HepG2 (cell line): ENCODE measurements around the gene SSX2IP. TPM values are rescaled to one million over a fixed set of nuclear protein-coding genes. Genes with fewer than 3 reads are reported as not detected.

Source experiments
- ATAC-seq: fragments of 200-7000 bp; cut with Tn5 transposase; 3 replicates; pipeline ENCODE4 v1.9.1; 2020; ENCODE audit warnings: mild to moderate bottlenecking, moderate library complexity
- BruUV-seq: library from RNA; stranded (reverse); fragments of 400-500 nt; replicated peaks from 2 replicates; lab custom pipeline; 2021; lab: Mats Ljungman, UMichigan
- CTCF ChIA-PET: fragments of 300-600 bp; formaldehyde crosslinking; extraction: SDS; loops from one replicate; lab custom pipeline; 2021; ENCODE audit warnings: low total read pairs, inconsistent platforms, low intra/inter-chr PET ratio; lab: Yijun Ruan, JAX
- POLR2A ChIA-PET: fragments of 350-600 bp; sonication (Branson Sonifier 250); formaldehyde crosslinking; loops from one replicate; lab custom pipeline; 2020; ENCODE audit warnings: antibody characterized with exemption, inconsistent platforms; lab: Yijun Ruan, JAX
- DNase-seq: peaks from one replicate; pipeline ENCODE4 v3.0.0-alpha.2; 2015; ENCODE audit warnings: low spot score
- FAIRE-seq: peaks from 3 replicates; lab custom pipeline; 2011; peaks lifted over from hg19 to GRCh38; lab: Jason Lieb, UNC
- H2AFZ ChIP-seq: one replicate; pipeline ENCODE4 v1.6.1; 2011; ENCODE audit warnings: low read length, inconsistent platforms
- H3K27ac ChIP-seq: fragments of 300-600 bp; 3 replicates; pipeline ENCODE4 v1.8.0; 2011; ENCODE audit warnings: mixed run types, mild to moderate bottlenecking, mixed read lengths, low read length, inconsistent platforms; ENCODE audit not compliant: insufficient read depth; ENCODE audit errors: extremely low read length
- H3K27me3 ChIP-seq, 2 experiments: fragments of 200-600 bp in 1 of 2; 2 replicates in 1 of 2; 3 replicates in 1 of 2; pipeline versions ENCODE4 v1.6.0 to v1.8.0; 2011; ENCODE audit warnings: low read length in 2 of 2, mild to moderate bottlenecking in 2 of 2, moderate library complexity in 2 of 2, inconsistent platforms in 1 of 2; ENCODE audit not compliant: insufficient read depth in 2 of 2, control insufficient read depth in 1 of 2
- H3K36me3 ChIP-seq, 2 experiments: fragments of 200-600 bp in 1 of 2; replicated peaks in 1 of 2; 2 replicates in 1 of 2; 3 replicates in 1 of 2; pipeline versions ENCODE4 v1.5.1 to v1.8.0; 2011; ENCODE audit warnings: low read length in 2 of 2, inconsistent platforms in 1 of 2; ENCODE audit not compliant: insufficient read depth in 2 of 2, control insufficient read depth in 1 of 2
- H3K4me1 ChIP-seq: 2 replicates; pipeline ENCODE4 v1.5.1; 2012; ENCODE audit warnings: low read length, inconsistent platforms; ENCODE audit not compliant: insufficient read depth
- H3K4me2 ChIP-seq: 2 replicates; pipeline ENCODE4 v1.6.0; 2011; ENCODE audit warnings: low read depth, low read length, inconsistent platforms
- H3K4me3 ChIP-seq, 3 experiments: fragments of 200-600 bp in 1 of 3; sonication (generic), shearing (Covaris generic) in 1 of 3; replicated peaks in 1 of 3; 2 replicates each; pipeline ENCODE4 v1.5.1; 2011 to 2016; ENCODE audit warnings: low read length in 3 of 3, inconsistent platforms in 2 of 3, low read depth in 2 of 3, mild to moderate bottlenecking in 2 of 3, control low read depth in 1 of 3, mixed read lengths in 1 of 3; ENCODE audit not compliant: insufficient read depth in 1 of 3
- H3K79me2 ChIP-seq: one replicate; pipeline ENCODE4 v1.6.1; 2011; ENCODE audit warnings: low read length, inconsistent platforms; ENCODE audit not compliant: insufficient read depth
- H3K9ac ChIP-seq: 2 replicates; pipeline ENCODE4 v1.6.0; 2011; ENCODE audit warnings: mild to moderate bottlenecking, low read depth, low read length, inconsistent platforms; ENCODE audit not compliant: insufficient read depth
- H3K9me3 ChIP-seq: 2 replicates; pipeline ENCODE4 v1.5.1; 2012; ENCODE audit warnings: mild to moderate bottlenecking, low read length
- H4K20me1 ChIP-seq: 2 replicates; pipeline ENCODE4 v1.6.0; 2011; ENCODE audit warnings: inconsistent platforms, mild to moderate bottlenecking, low read length, moderate library complexity; ENCODE audit not compliant: insufficient read depth
- FOSL2 ChIP-seq: sonication (generic); formaldehyde crosslinking; IDR thresholded peaks from 2 replicates; pipeline ENCODE4 v1.4.0; 2020; ENCODE audit warnings: missing genetic modification reagents
- HNRNPLL ChIP-seq: fragments of 200-400 bp; formaldehyde crosslinking; IDR thresholded peaks from 2 replicates; pipeline ENCODE4 v1.6.1; 2017; ENCODE audit warnings: mild to moderate bottlenecking, low read depth, low read length; ENCODE audit not compliant: poor library complexity, severe bottlenecking
- POLR2A ChIP-seq, 2 experiments: IDR thresholded peaks; 2 replicates each; pipeline ENCODE4 v1.6.1; 2011; ENCODE audit warnings: low read depth in 2 of 2, low read length in 2 of 2, mild to moderate bottlenecking in 1 of 2, moderate library complexity in 1 of 2; ENCODE audit not compliant: insufficient read depth in 1 of 2
- SIN3A ChIP-seq: IDR thresholded peaks from 2 replicates; pipeline ENCODE4 v1.6.1; 2011; ENCODE audit warnings: low read depth, mild to moderate bottlenecking, control low read depth, low read length, borderline replicate concordance
- ZNF143 ChIP-seq: sonication (generic); formaldehyde crosslinking; IDR thresholded peaks from 2 replicates; pipeline ENCODE4 v1.4.0; 2020; ENCODE audit warnings: missing genetic modification reagents
- ZNF724P ChIP-seq: sonication (generic); formaldehyde crosslinking; IDR thresholded peaks from 2 replicates; pipeline ENCODE4 v1.8.0; 2022; ENCODE audit warnings: missing genetic modification reagents, borderline replicate concordance
- WGBS: methylation state at CpG from one replicate; pipeline ENCODE4 v1.1.6; 2017; ENCODE audit warnings: low lambda C conversion rate; 5-methylcytosine and 5-hydroxymethylcytosine counted together
- in situ Hi-C: cut with HindIII; loops from 2 replicates; pipeline ENCODE4 v1.10.0; 2017; ENCODE audit warnings: low pct_unique_long_range_greater_than_20kb; ENCODE audit not compliant: extremely low pct_ligation_motif_present
- intact Hi-C: fragments of 100-400 bp; cut with micrococcal nuclease; formaldehyde crosslinking; loops from one replicate; pipeline ENCODE4 v1.10.0; 2022; ENCODE audit not compliant: unreplicated experiment
- polyA plus RNA-seq, 8 experiments: library from polyadenylated mRNA; depleted of rRNA in 3 of 8; stranded (reverse) in 7 of 8; unstranded in 1 of 8; fragments of >200 nt; fragmentation: Illumina TruSeq in 4 of 8; extraction: Trizol in 4 of 8; gene quantifications; 2 replicates each; pipeline versions ENCODE4 v1.2.1 to v1.2.3, GENCODE V29; 2011 to 2016; ENCODE audit warnings: low read depth in 4 of 8, missing spikeins in 1 of 8, mixed read lengths in 1 of 8; ENCODE audit not compliant: insufficient read depth in 1 of 8
- total RNA-seq, 5 experiments: library from RNA; depleted of rRNA; stranded (reverse); fragments of >200 nt; fragmentation: Illumina TruSeq; extraction: Trizol; gene quantifications; 2 replicates each; pipeline ENCODE4 v1.2.3, GENCODE V29; 2016; ENCODE audit warnings: low read depth in 1 of 5
- TF ChIP-seq, protein P1 (sequence below): sonication (generic); formaldehyde crosslinking; IDR thresholded peaks from 2 replicates; pipeline ENCODE4 v1.8.0; 2022; ENCODE audit warnings: missing genetic modification reagents, mild to moderate bottlenecking, moderate library complexity, borderline replicate concordance

SSX2IP gene
- total and polyA plus RNA-seq, 2 of the 13 experiments (the other 11 are each of a cell fraction or from before 2014, with no cell fraction given), result 2.7 to 23.7 TPM

GRCh38 chr1:84736944-84737343 lies 46.7 kb upstream of the SSX2IP start:
- in situ Hi-C loops (no loop called here), intact Hi-C loops (no loop called here)
- Histone ChIP-seq H3K9me3 (no peaks in the 10 kb centered on the region), H3K4me1 (no peaks in the 10 kb centered on the region), H3K27me3 (no peaks in the 10 kb centered on the region; a peak in 1 of 5 replicates), H3K79me2 (no peaks in the 10 kb centered on the region), H2AFZ (no peak overlapping the region), H3K4me2 (no peak overlapping the region), H3K9ac (no peak overlapping the region), H3K4me3 (no peak overlapping the region), H3K36me3 (no peaks in the 10 kb centered on the region), H3K27ac (no peak overlapping the region), H4K20me1 (no peaks in the 10 kb centered on the region)
- ChIA-PET CTCF (no interaction called here), POLR2A (no interaction called here)
- BruUV-seq, result no TSS peak
- 92% methylated on average over 3 of the region's 3 CpGs for WGBS
- DNase-seq (no peak), ATAC-seq (no peak), FAIRE-seq (no peak)
- no peak for TF ChIP-seq HNRNPLL

- no peak overlapping the region for H3K4me3 ChIP-seq
- no peak overlapping the region for H2AFZ ChIP-seq
- ATAC-seq (no peak), FAIRE-seq (no peak), DNase-seq (no peak)
- ChIA-PET CTCF (no interaction called here), POLR2A (no interaction called here)
- intact Hi-C loops (no loop called here), in situ Hi-C loops (no loop called here)
- H3K4me1 ChIP-seq, result no peaks in the 10 kb centered on the region
- no peaks in the 10 kb centered on the region for H3K36me3 ChIP-seq
- H3K9me3 ChIP-seq, result no peaks in the 10 kb centered on the region
- BruUV-seq, result no TSS peak
- H3K79me2 ChIP-seq, result no peaks in the 10 kb centered on the region
- H3K27ac ChIP-seq, result no peak overlapping the region
- no peak overlapping the region for H3K9ac ChIP-seq
- no peak overlapping the region for H3K4me2 ChIP-seq
- no peaks in the 10 kb centered on the region for H4K20me1 ChIP-seq
- no peaks in the 10 kb centered on the region for H3K27me3 ChIP-seq
- TF ChIP-seq, protein P1, sequence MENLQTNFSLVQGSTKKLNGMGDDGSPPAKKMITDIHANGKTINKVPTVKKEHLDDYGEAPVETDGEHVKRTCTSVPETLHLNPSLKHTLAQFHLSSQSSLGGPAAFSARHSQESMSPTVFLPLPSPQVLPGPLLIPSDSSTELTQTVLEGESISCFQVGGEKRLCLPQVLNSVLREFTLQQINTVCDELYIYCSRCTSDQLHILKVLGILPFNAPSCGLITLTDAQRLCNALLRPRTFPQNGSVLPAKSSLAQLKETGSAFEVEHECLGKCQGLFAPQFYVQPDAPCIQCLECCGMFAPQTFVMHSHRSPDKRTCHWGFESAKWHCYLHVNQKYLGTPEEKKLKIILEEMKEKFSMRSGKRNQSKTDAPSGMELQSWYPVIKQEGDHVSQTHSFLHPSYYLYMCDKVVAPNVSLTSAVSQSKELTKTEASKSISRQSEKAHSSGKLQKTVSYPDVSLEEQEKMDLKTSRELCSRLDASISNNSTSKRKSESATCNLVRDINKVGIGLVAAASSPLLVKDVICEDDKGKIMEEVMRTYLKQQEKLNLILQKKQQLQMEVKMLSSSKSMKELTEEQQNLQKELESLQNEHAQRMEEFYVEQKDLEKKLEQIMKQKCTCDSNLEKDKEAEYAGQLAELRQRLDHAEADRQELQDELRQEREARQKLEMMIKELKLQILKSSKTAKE, result no peak
- TF ChIP-seq SIN3A, result no peak
- TF ChIP-seq ZNF143 (CRISPR knock-in tag), result no peak
- no peak for TF ChIP-seq FOSL2 (CRISPR knock-in tag)
- TF ChIP-seq ZNF724P (CRISPR knock-in tag), result no peak
- TF ChIP-seq POLR2A (IDR thresholded peaks at IDR 0.05; ENCODE audit: insufficient read depth in 1 of 2, low read depth in 2 of 2, low read length in 2 of 2), result no peak
Measured at GRCh38 chr1:84736445-84736844, 46.2 kb upstream of the SSX2IP start.
